Measurements from ENCODE around the gene CHDH.

GRCh38 chr3:53862241-53862640 is 16.0 kb upstream of the CHDH start:
- TF ChIP-seq ZNF274 (IDR thresholded peaks at IDR 0.05; ENCODE audit: low read depth, low read length) (no peak), YY1 (IDR thresholded peaks at IDR 0.05; ENCODE audit: insufficient read depth, insufficient read length) (no peak), SUZ12 (IDR thresholded peaks at IDR 0.05; ENCODE audit: extremely low read depth, insufficient read depth, insufficient read length) (no peak)
